ENCODE results near the gene GYG1. TPM values are rescaled to one million over a fixed set of nuclear protein-coding genes. Genes with fewer than 3 reads are reported as not detected.

Gene GYG1
- total and polyA plus RNA-seq, 2 of the 8 experiments (the other 6 are each of a cell fraction or from before 2014, with no cell fraction given): 19.4 to 34.2 TPM

DNA sequence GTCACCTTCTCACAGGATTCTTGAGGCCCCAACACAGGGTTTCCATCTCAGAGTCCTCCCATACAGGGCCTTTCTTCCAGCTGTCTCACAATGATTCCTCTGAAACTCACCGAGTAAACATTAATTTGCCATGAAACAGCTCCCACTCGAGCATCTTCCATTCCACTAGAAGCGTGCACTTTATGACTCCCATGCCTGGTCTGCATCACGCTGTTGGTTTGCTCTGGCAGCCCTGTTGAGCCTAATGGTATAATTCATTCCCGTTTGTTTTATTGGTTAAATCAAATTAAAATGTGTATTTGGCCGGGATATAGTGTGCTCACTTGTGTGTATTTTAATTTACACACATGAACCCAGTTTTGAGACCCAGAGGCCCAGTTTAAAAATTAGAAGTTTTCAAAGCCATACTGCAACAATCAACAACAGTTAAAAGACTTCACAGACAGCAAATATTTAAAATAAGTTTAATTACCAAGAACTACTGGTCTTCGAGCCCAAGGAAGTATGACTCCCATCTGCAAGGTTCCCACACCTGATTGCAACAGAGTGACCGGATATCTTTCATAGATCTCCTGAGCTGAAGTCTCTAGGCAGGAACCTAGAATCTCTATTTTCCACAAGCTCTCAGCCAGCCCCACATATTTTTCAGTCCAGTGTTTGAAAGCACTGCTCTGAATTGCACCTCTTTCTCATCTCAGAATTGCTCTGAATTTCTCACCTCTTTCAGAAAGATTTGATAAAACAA is 42.3 kb upstream of the GYG1 start:
- DNase-seq (ENCODE audit: low read depth in 1 of 2, low spot score in 2 of 2): no peak
- Histone ChIP-seq H3K36me3 (ENCODE audit: control insufficient read depth in 2 of 4, insufficient read depth in 4 of 4, low read length in 3 of 4) (no peaks in the 10 kb centered on the region), H3K14ac (ENCODE audit: insufficient read length) (no peak overlapping the region), H2BK15ac (ENCODE audit: low read length) (no peak overlapping the region), H2AFZ (ENCODE audit: low read length) (no peak overlapping the region), H3K79me1 (ENCODE audit: low read depth, low read length) (no peaks in the 10 kb centered on the region), H3K27ac (ENCODE audit: low read depth, low read length) (no peak overlapping the region), H2BK20ac (ENCODE audit: low read length) (no peak overlapping the region), H3K9ac (replicated peaks in 1 of 4; ENCODE audit: extremely low read depth in 1 of 4, low read depth in 3 of 4, low read length in 3 of 4) (no peak overlapping the region), H3K4ac (replicated peaks; ENCODE audit: insufficient read length, low read depth, low read length) (no peak overlapping the region), H3K18ac (ENCODE audit: extremely low read depth, low read length) (no peak overlapping the region), H3K4me3 (ENCODE audit: extremely low read depth in 1 of 4, insufficient read depth in 2 of 4, low read depth in 3 of 4, low read length in 4 of 4) (no peak overlapping the region), H3K4me2 (ENCODE audit: insufficient read depth in 1 of 2, low read depth in 2 of 2, low read length in 2 of 2) (no peak overlapping the region), H3K23ac (ENCODE audit: insufficient read length) (no peak overlapping the region), H3K23me2 (ENCODE audit: low read depth, low read length) (no peaks in the 10 kb centered on the region), H3K4me1 (replicated peaks in 1 of 4; ENCODE audit: control insufficient read depth in 3 of 4, insufficient read depth in 4 of 4, low read length in 3 of 4) (no peaks in the 10 kb centered on the region), H2AK5ac (ENCODE audit: low read depth, low read length) (no peak overlapping the region), H2BK12ac (ENCODE audit: low read depth, low read length) (no peak overlapping the region), H3K27me3 (replicated peaks in 1 of 4; ENCODE audit: control insufficient read depth in 3 of 4, extremely low read depth in 1 of 4, insufficient read depth in 3 of 4, low read length in 3 of 4) (no peaks in the 10 kb centered on the region), H3K56ac (replicated peaks; ENCODE audit: insufficient read length, low read depth, low read length) (no peak overlapping the region), H2BK5ac (ENCODE audit: low read depth, low read length) (no peak overlapping the region), H4K91ac (replicated peaks; ENCODE audit: insufficient read length, low read length) (no peak overlapping the region), H2BK120ac (replicated peaks; ENCODE audit: low read depth, low read length) (no peak overlapping the region), H3K9me3 (ENCODE audit: insufficient read depth in 2 of 2, low read depth in 1 of 2, low read length in 1 of 2) (no peaks in the 10 kb centered on the region), H4K8ac (ENCODE audit: extremely low read depth, insufficient read depth, low read length) (no peak overlapping the region), H3K79me2 (ENCODE audit: control insufficient read depth in 1 of 2, insufficient read depth in 2 of 2, low read length in 2 of 2) (no peaks in the 10 kb centered on the region), H4K5ac (ENCODE audit: insufficient read length, low read depth, low read length) (no peak overlapping the region), H4K20me1 (replicated peaks in 1 of 2; ENCODE audit: control insufficient read depth in 1 of 2, insufficient read depth in 2 of 2, low read length in 2 of 2) (no peaks in the 10 kb centered on the region)
- CTCF ChIA-PET (ENCODE audit: partially characterized antibody): interaction anchor here (0.6 to 12.0 kb wide), 7 partner anchors 14 to 1075 kb away, joined by 3 to 189 read pairs (median 6); partner anchors contain the start of gene CPA3
- no peak for FAIRE-seq
- 89% methylated on average over 8 of the region's 8 CpGs; no CpG with 5 or more reads in 1 of the 2 experiments for WGBS, 2 experiments (ENCODE audit: extremely low coverage in 1 of 2, insufficient coverage in 1 of 2, insufficient read length in 1 of 2, insufficient replicate concordance in 2 of 2, low coverage in 1 of 2, low lambda C conversion rate in 2 of 2, missing lambda C conversion rate in 1 of 2)
- POLR2A ChIA-PET (ENCODE audit: partially characterized antibody): no interaction called here
- TF ChIP-seq JUN (IDR thresholded peaks at IDR 0.05; ENCODE audit: low read depth, low read length): no peak
- TF ChIP-seq CBX8 (IDR thresholded peaks at IDR 0.05; ENCODE audit: borderline replicate concordance, low read depth, low read length): no peak
- no peak for TF ChIP-seq PHF8 (conservative IDR thresholded peaks at IDR 0.05; ENCODE audit: low read depth, low read length)
- no peak for TF ChIP-seq YY1 (IDR thresholded peaks at IDR 0.05; ENCODE audit: low read depth, low read length)
- TF ChIP-seq SP1 (IDR thresholded peaks at IDR 0.05; ENCODE audit: low read depth, low read length): no peak
- TF ChIP-seq CBX5 (IDR thresholded peaks at IDR 0.05; ENCODE audit: low read depth, low read length): no peak
- no peak for TF ChIP-seq NRF1 (IDR thresholded peaks at IDR 0.05; ENCODE audit: low read depth, low read length)
- no peak for TF ChIP-seq KDM5A (IDR thresholded peaks at IDR 0.05; ENCODE audit: low read length)
- no peak for TF ChIP-seq KDM4A (IDR thresholded peaks at IDR 0.05; ENCODE audit: low read depth, low read length, severe bottlenecking)
- no peak for TF ChIP-seq RXRA (IDR thresholded peaks at IDR 0.05; ENCODE audit: insufficient read depth, low read depth, low read length)
- TF ChIP-seq SAP30 (IDR thresholded peaks at IDR 0.05; ENCODE audit: insufficient read depth, insufficient replicate concordance, low read length): no peak
- no peak for TF ChIP-seq TAF1 (IDR thresholded peaks at IDR 0.05; ENCODE audit: low read depth, low read length)
- no peak for TF ChIP-seq HDAC2 (IDR thresholded peaks at IDR 0.05; ENCODE audit: borderline replicate concordance in 1 of 2, low read depth in 2 of 2, low read length in 2 of 2)
